ENCODE results near the gene NAT8L. TPM values are rescaled to one million over a fixed set of nuclear protein-coding genes. Genes with fewer than 3 reads are reported as not detected.
"Not testable (repeated sequence)": the region's sequence is repeated elsewhere in the genome, so short reads cannot be mapped to it uniquely, and the experiment has no call there.

Gene NAT8L
- total RNA-seq, 2 donors from 2014 or later: 0.41 to 36.4 TPM

DNA sequence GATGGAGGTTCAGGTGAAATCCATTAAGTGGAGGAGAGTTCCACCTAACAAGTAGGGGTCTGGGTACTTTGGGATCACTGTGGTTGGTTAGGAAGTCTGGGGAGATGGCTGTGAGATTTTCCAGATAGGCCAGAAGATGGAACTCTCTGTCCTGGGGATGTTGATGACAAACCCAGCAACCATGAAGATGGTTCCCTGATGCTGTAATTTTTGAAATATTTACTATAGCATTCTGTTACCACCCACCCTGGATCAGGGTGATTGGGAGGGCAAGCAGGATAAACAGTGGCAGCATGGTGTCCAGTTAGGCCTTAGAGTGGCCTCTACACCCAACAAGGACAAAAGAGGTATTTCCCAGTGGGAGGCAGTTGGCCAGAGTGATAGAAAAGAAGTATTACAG is 34.4 kb upstream of the NAT8L start:
- Histone ChIP-seq H3K27ac (no peak overlapping the region), H3K4me1 (replicated peaks) (no peaks in the 10 kb centered on the region), H3K9me3 (no peaks in the 10 kb centered on the region), H3K27me3 (replicated peaks; ENCODE audit: insufficient read depth) (no peaks in the 10 kb centered on the region), H3K36me3 (no peaks in the 10 kb centered on the region), H3K4me3 (no peak overlapping the region)
- TF ChIP-seq POLR2AphosphoS5 (IDR thresholded peaks at IDR 0.05) (no peak), POLR2A (IDR thresholded peaks at IDR 0.05) (no peak)
- TF ChIP-seq, protein P1, sequence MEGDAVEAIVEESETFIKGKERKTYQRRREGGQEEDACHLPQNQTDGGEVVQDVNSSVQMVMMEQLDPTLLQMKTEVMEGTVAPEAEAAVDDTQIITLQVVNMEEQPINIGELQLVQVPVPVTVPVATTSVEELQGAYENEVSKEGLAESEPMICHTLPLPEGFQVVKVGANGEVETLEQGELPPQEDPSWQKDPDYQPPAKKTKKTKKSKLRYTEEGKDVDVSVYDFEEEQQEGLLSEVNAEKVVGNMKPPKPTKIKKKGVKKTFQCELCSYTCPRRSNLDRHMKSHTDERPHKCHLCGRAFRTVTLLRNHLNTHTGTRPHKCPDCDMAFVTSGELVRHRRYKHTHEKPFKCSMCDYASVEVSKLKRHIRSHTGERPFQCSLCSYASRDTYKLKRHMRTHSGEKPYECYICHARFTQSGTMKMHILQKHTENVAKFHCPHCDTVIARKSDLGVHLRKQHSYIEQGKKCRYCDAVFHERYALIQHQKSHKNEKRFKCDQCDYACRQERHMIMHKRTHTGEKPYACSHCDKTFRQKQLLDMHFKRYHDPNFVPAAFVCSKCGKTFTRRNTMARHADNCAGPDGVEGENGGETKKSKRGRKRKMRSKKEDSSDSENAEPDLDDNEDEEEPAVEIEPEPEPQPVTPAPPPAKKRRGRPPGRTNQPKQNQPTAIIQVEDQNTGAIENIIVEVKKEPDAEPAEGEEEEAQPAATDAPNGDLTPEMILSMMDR (IDR thresholded peaks at IDR 0.05): no peak
- no peak for DNase-seq (ENCODE audit: low spot score)
- intact Hi-C loops (cut with DNase I): no loop called here

DNA sequence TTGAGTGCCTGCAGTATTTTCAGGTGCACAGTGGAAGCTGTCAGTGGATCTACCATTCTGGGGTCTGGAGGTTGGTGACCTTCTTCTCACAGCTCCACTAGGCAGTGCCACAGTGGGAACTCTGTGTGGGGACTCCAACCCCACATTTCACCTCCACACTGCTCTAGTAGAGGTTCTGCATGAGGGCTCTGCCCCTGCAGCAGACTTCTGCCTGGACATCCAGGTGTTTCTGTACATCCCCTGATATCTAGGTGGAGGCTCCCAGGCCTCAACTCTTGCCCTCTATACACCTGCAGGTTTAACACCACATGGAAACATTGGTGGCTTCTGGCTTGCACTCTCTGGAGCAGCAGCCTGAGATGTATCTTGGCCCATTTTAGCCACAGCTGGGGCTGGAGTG is 33.3 kb upstream of the NAT8L start:
- Histone ChIP-seq H3K4me3 (no peak overlapping the region), H3K27ac (no peak overlapping the region), H3K4me1 (replicated peaks) (no peaks in the 10 kb centered on the region), H3K27me3 (replicated peaks; ENCODE audit: insufficient read depth) (no peaks in the 10 kb centered on the region), H3K9me3 (no peaks in the 10 kb centered on the region), H3K36me3 (no peaks in the 10 kb centered on the region)
- intact Hi-C loops (cut with DNase I): no loop called here
- no peak for DNase-seq (ENCODE audit: low spot score)
- TF ChIP-seq, protein P1 (IDR thresholded peaks at IDR 0.05): no peak
- TF ChIP-seq POLR2AphosphoS5 (IDR thresholded peaks at IDR 0.05) (no peak), POLR2A (IDR thresholded peaks at IDR 0.05) (no peak)

DNA sequence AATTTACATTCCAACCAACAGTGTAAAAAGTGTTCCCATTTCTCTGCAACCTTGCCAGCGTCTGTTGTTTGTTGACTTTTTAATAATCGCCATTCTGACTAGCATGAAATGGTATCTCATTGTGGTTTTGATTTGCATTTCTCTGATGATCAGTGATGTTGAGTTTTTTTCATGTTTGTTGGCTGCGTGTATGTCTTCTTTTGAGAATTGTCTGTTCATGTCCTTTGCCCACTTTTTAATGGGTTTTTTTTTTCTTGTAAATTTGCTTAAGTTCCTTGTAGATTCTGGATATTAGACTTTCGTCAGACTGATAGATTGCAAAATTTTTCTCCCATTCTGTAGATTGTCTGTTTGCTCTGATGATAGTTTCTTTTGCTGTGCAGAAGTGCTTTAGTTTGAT is 32.0 kb upstream of the NAT8L start:
- DNase-seq (ENCODE audit: low spot score); H3K4me1 ChIP-seq (replicated peaks); H3K4me3 ChIP-seq; H3K27ac ChIP-seq; H3K27me3 ChIP-seq (replicated peaks; ENCODE audit: insufficient read depth); H3K9me3 ChIP-seq; intact Hi-C loops (cut with DNase I); H3K36me3 ChIP-seq: not testable (repeated sequence)
- WGBS: 77% methylated on average over 4 of the region's 4 CpGs

DNA sequence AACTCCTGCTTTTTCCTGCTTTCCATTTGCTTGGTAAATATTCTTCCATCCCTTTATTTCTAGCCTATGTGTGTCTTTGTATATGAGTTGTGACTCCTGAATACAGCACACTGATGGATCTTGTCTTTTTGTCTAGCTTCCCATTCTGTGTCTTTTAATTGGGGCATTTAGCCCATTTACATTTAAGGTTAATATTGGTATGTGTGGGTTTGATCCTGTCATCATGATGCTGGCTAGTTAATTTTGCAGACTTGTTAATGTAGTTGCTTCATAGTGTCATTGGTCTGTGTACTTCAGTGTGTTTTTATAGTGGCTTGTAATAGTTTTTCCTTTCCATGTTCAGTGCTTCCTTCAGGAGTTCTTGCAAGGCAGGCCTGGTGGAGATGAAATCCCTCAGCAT is 28.0 kb upstream of the NAT8L start:
- H3K4me1 ChIP-seq (replicated peaks); H3K9me3 ChIP-seq; H3K27me3 ChIP-seq (replicated peaks; ENCODE audit: insufficient read depth); H3K36me3 ChIP-seq; H3K4me3 ChIP-seq; H3K27ac ChIP-seq; DNase-seq (ENCODE audit: low spot score); intact Hi-C loops (cut with DNase I): not testable (repeated sequence)

DNA sequence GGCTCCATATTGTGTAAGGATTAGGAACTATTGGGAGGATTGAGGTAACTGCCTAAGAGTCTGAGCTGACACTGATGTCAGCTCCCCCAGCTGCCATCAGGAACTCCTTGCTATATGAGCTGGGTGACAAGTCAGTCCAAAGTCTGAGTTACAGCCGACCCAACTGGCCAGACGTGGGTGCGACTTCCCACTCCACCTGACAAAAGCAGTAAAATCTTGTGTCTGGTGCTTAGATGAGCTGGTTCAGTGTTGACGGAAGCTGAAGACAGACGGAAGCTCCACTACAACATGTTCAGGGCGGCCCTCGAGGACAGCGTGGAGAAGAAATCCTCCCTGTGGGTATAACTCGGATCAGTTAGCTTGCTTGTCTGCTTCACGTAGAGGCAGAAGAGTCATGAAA is 22.8 kb upstream of the NAT8L start:
- DNase-seq (ENCODE audit: low spot score): no peak
- TF ChIP-seq, protein P1 (IDR thresholded peaks at IDR 0.05): no peak
- TF ChIP-seq POLR2A (IDR thresholded peaks at IDR 0.05) (no peak), POLR2AphosphoS5 (IDR thresholded peaks at IDR 0.05) (no peak)
- Histone ChIP-seq H3K36me3 (no peaks in the 10 kb centered on the region), H3K4me3 (no peak overlapping the region), H3K4me1 (replicated peaks) (peaks cover 5% of the 10 kb centered on the region), H3K9me3 (no peaks in the 10 kb centered on the region), H3K27me3 (replicated peaks; ENCODE audit: insufficient read depth) (peaks cover 8% of the 10 kb centered on the region), H3K27ac (no peak overlapping the region)
- intact Hi-C loops (cut with DNase I): no loop called here
- WGBS: 75% methylated on average over 10 of the region's 10 CpGs

DNA sequence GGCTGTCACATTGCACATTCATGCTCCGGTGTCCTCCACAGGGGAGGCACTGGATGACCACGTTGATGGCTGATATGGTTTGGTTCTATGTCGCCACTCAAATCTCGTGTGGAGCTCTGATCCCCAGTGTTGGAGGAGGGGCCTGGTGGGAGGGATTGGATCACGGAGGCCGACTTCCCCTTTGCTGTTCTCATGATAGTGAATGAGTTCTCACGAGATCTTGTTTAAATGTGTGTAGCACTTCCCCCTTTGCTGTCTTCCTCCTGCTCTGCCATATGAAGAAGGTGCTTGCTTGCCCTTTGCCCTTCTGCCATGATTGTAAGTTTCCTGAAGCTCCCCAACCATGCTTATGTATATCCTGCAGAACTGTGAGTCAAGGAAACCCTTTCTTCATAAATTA is 22.3 kb upstream of the NAT8L start:
- TF ChIP-seq POLR2AphosphoS5 (IDR thresholded peaks at IDR 0.05) (no peak), POLR2A (IDR thresholded peaks at IDR 0.05) (no peak)
- TF ChIP-seq, protein P1 (IDR thresholded peaks at IDR 0.05): no peak
- H3K36me3 ChIP-seq: no peaks in the 10 kb centered on the region
- intact Hi-C loops (cut with DNase I): no loop called here
- H3K27ac ChIP-seq: no peak overlapping the region
- H3K27me3 ChIP-seq (replicated peaks; ENCODE audit: insufficient read depth): peaks cover 10% of the 10 kb centered on the region
- H3K9me3 ChIP-seq: no peaks in the 10 kb centered on the region
- WGBS: 72% methylated on average over 7 of the region's 7 CpGs
- H3K4me3 ChIP-seq: no peak overlapping the region
- DNase-seq (ENCODE audit: low spot score): no peak
- H3K4me1 ChIP-seq (replicated peaks): peaks cover 6% of the 10 kb centered on the region
